Nephron progenitor cell (in vitro differentiated cells): ENCODE results near the gene ETFRF1.

Experiments used
- DNase-seq: peaks from one replicate; pipeline ENCODE4 v3.0.0; 2021
- H3K27ac Mint-ChIP-seq: 2 replicates; pipeline ENCODE4 v1.8.0; 2021; ENCODE audit warnings: mild to moderate bottlenecking, moderate library complexity, mixed read lengths
- H3K27me3 Mint-ChIP-seq: 2 replicates; pipeline ENCODE4 v1.8.0; 2021; ENCODE audit warnings: mild to moderate bottlenecking, low read depth, mixed read lengths; ENCODE audit not compliant: poor library complexity
- H3K36me3 Mint-ChIP-seq: 2 replicates; pipeline ENCODE4 v1.8.0; 2021; ENCODE audit warnings: low read depth, mixed read lengths
- H3K4me1 Mint-ChIP-seq: 2 replicates; pipeline ENCODE4 v1.8.0; 2021; ENCODE audit warnings: mixed read lengths
- H3K4me3 Mint-ChIP-seq: 2 replicates; pipeline ENCODE4 v1.8.0; 2021; ENCODE audit warnings: mild to moderate bottlenecking, moderate library complexity, mixed read lengths
- H3K9me3 Mint-ChIP-seq: 2 replicates; pipeline ENCODE4 v1.8.0; 2021; ENCODE audit warnings: mild to moderate bottlenecking, moderate library complexity, mixed read lengths
- TF ChIP-seq, protein P1 (sequence below): fragments of 200-600 bp; sonication (generic); IDR thresholded peaks from 2 replicates; pipeline ENCODE4 v1.5.0; 2021; ENCODE audit warnings: antibody characterized with exemption

Gene ETFRF1

DNA sequence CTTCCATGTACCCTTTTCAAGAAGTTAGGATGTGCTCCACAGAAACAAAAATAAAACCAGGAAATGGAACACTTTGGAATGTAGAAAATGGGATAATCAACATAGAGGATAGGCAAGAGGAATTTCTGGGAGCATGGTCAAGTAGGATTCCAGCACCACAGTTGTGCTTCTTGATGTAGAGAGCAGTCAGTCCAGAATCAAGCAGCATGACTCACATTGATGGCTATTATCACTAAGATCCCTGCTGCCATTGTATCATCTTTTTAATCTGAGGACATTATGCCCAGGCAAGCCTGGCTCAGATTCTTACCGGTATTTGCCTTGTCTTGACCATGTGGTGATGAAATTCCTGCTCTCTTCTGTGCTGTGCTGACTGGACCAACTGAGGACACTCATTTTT lies 5.7 kb downstream of the ETFRF1 start:
- DNase-seq: no peak
- H3K27ac Mint-ChIP-seq: no peak overlapping the region
- peaks cover 9% of the 10 kb centered on the region for H3K4me1 Mint-ChIP-seq
- no peaks in the 10 kb centered on the region for H3K27me3 Mint-ChIP-seq
- no peak overlapping the region for H3K4me3 Mint-ChIP-seq
- peaks cover 7% of the 10 kb centered on the region for H3K36me3 Mint-ChIP-seq
- no peaks in the 10 kb centered on the region for H3K9me3 Mint-ChIP-seq
- TF ChIP-seq, protein P1, sequence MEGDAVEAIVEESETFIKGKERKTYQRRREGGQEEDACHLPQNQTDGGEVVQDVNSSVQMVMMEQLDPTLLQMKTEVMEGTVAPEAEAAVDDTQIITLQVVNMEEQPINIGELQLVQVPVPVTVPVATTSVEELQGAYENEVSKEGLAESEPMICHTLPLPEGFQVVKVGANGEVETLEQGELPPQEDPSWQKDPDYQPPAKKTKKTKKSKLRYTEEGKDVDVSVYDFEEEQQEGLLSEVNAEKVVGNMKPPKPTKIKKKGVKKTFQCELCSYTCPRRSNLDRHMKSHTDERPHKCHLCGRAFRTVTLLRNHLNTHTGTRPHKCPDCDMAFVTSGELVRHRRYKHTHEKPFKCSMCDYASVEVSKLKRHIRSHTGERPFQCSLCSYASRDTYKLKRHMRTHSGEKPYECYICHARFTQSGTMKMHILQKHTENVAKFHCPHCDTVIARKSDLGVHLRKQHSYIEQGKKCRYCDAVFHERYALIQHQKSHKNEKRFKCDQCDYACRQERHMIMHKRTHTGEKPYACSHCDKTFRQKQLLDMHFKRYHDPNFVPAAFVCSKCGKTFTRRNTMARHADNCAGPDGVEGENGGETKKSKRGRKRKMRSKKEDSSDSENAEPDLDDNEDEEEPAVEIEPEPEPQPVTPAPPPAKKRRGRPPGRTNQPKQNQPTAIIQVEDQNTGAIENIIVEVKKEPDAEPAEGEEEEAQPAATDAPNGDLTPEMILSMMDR: no peak

DNA sequence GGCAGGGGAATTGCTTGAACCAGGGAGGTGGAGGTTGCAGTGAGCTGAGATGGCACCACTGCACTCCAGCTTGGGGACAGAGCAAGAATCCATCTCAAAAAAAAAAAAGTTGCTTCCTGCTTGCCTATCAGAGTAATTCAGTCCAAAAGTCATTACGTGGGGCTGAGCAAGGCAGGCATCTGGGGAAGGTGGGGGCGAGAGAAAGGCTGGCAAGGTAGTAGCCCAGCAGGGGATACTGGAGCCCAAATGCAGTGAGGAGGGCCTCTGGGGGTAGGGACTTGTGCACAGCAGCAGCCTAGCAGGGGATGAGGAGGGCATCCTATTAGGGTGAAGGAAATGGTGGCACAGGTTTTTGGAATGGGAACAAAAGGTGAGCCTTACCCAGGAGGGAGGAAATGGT lies 7.1 kb downstream of the ETFRF1 start:
- no peaks in the 10 kb centered on the region for H3K27me3 Mint-ChIP-seq
- TF ChIP-seq, protein P1: no peak
- H3K27ac Mint-ChIP-seq: no peak overlapping the region
- H3K36me3 Mint-ChIP-seq: peaks cover 7% of the 10 kb centered on the region
- DNase-seq: no peak
- no peak overlapping the region for H3K4me3 Mint-ChIP-seq
- no peaks in the 10 kb centered on the region for H3K9me3 Mint-ChIP-seq
- no peaks in the 10 kb centered on the region for H3K4me1 Mint-ChIP-seq

DNA sequence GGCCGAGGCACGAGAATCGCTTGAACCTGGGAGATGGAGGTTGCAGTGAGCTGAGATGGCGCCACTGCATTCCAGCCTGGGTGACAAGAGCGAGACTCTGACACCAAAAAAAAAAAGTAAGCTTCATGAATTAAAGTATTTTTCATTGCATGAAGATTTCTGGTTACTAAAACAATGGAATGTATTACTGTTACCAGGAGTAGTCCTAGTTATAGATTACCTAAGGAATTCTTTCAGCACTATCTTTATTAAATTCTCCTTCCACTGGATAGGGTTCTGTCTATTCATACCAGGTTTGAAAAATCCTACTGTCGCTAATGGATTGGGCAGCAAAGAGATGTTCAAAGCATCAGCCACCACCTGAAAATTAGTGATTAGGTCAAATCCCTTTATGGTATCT lies 12.4 kb downstream of the ETFRF1 start:
- H3K4me3 Mint-ChIP-seq: no peak overlapping the region
- DNase-seq: no peak
- TF ChIP-seq, protein P1: no peak
- no peaks in the 10 kb centered on the region for H3K9me3 Mint-ChIP-seq
- no peaks in the 10 kb centered on the region for H3K4me1 Mint-ChIP-seq
- H3K27me3 Mint-ChIP-seq: no peaks in the 10 kb centered on the region
- H3K36me3 Mint-ChIP-seq: peaks cover 19% of the 10 kb centered on the region
- H3K27ac Mint-ChIP-seq: no peak overlapping the region

DNA sequence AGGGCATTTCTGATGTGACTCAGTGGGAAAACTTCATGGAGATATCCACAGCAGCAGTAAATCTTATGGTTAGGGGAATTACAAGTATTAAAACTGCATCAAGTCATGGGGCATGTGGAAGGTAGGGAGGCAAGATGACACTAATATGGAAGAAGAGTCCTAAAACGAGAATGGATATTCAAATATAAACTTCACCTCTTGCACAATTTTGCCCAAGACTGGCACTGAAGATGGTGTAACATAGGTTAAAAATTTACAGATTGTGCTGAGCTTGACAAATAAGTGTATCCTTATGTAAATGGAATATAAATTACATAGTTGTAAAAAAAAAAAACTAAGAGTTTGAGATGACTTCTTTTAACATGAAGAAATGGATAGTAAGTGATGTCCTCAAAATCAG lies 12.8 kb downstream of the ETFRF1 start:
- no peak for DNase-seq
- H3K4me1 Mint-ChIP-seq: no peaks in the 10 kb centered on the region
- no peaks in the 10 kb centered on the region for H3K27me3 Mint-ChIP-seq
- no peak overlapping the region for H3K4me3 Mint-ChIP-seq
- H3K9me3 Mint-ChIP-seq: no peaks in the 10 kb centered on the region
- TF ChIP-seq, protein P1: no peak
- H3K36me3 Mint-ChIP-seq: peaks cover 19% of the 10 kb centered on the region
- H3K27ac Mint-ChIP-seq: no peak overlapping the region

DNA sequence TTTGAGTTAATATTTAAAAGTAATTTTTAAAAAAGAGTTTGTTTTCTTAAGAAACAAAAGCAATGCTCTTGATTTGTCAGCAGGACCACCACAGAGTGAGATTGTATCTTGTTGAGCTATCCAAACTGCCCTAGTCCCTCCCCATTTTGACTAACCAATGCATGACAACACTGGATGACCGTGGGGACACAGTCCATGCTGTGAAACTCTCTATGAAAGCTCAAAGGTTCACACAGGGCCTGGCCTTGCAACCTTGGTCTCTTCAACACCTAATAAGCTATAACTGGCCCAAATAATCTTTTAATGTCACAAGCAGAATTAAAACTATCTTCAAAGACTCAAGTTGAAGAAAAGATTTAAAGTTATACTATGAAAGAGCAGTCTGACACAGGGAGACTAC lies 13.5 kb downstream of the ETFRF1 start:
- Mint-ChIP-seq H3K27ac (no peak overlapping the region), H3K4me1 (no peaks in the 10 kb centered on the region), H3K9me3 (no peaks in the 10 kb centered on the region), H3K36me3 (peaks cover 16% of the 10 kb centered on the region), H3K4me3 (no peak overlapping the region), H3K27me3 (no peaks in the 10 kb centered on the region)
- TF ChIP-seq, protein P1: no peak
- DNase-seq: no peak

DNA sequence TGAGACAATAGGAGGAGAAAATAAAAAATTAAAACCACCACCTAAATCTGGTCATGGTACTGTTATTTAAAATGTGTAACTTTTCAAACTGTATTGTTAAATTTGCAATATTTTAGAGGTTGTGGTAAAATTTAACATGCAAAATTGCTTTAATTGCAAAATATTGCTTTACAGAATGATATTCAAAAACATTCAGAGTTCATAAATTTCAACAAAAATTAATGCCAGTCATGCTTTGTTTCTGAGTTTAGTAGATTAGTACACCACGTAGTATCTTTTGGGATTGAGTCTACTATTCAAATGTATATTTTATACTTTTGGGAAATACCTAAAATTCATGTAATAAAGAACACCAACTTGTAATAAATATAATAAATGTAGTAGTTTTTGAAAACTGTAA lies 18.3 kb downstream of the ETFRF1 start:
- H3K27me3 Mint-ChIP-seq: no peaks in the 10 kb centered on the region
- peaks cover 29% of the 10 kb centered on the region for H3K36me3 Mint-ChIP-seq
- H3K4me1 Mint-ChIP-seq: no peaks in the 10 kb centered on the region
- no peak overlapping the region for H3K27ac Mint-ChIP-seq
- H3K9me3 Mint-ChIP-seq: no peaks in the 10 kb centered on the region
- H3K4me3 Mint-ChIP-seq: no peak overlapping the region
- DNase-seq: no peak
- TF ChIP-seq, protein P1: no peak
